Hepatocyte (in vitro differentiated cells): ENCODE data around the gene ABHD4.

Source experiments
- EZH2 ChIP-seq: fragments of 200-600 bp; sonication (generic); IDR thresholded peaks from 2 replicates; pipeline ENCODE4 v1.6.1; 2016; ENCODE audit warnings: antibody characterized with exemption, mild to moderate bottlenecking, borderline replicate concordance
- TF ChIP-seq, protein P1 (sequence below): fragments of 200-600 bp; sonication (generic); IDR thresholded peaks from 2 replicates; pipeline ENCODE4 v1.5.1; 2016; ENCODE audit warnings: antibody characterized with exemption, mild to moderate bottlenecking; ENCODE audit not compliant: poor library complexity

GRCh38 chr14:22629361-22629760 is 31.3 kb downstream of the ABHD4 start:
- TF ChIP-seq EZH2: no peak
- TF ChIP-seq, protein P1, sequence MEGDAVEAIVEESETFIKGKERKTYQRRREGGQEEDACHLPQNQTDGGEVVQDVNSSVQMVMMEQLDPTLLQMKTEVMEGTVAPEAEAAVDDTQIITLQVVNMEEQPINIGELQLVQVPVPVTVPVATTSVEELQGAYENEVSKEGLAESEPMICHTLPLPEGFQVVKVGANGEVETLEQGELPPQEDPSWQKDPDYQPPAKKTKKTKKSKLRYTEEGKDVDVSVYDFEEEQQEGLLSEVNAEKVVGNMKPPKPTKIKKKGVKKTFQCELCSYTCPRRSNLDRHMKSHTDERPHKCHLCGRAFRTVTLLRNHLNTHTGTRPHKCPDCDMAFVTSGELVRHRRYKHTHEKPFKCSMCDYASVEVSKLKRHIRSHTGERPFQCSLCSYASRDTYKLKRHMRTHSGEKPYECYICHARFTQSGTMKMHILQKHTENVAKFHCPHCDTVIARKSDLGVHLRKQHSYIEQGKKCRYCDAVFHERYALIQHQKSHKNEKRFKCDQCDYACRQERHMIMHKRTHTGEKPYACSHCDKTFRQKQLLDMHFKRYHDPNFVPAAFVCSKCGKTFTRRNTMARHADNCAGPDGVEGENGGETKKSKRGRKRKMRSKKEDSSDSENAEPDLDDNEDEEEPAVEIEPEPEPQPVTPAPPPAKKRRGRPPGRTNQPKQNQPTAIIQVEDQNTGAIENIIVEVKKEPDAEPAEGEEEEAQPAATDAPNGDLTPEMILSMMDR: no peak
